Peyer's patch (tissue), 4 donors: ENCODE results near the gene CASP5. TPM values are rescaled to one million over a fixed set of nuclear protein-coding genes. Genes with fewer than 3 reads are reported as not detected.

Experiments used
- DNase-seq, 3 donors: peaks; one replicate each; pipeline ENCODE4 v3.0.0-alpha.2; 2017 to 2019
- H3K27ac ChIP-seq, 4 donors: fragments of 200-600 bp; sonication (generic); one replicate each; pipeline ENCODE4 v1.5.1; 2016 to 2019
- H3K27me3 ChIP-seq, 2 donors: fragments of 200-600 bp; sonication (generic); one replicate each; pipeline ENCODE4 v1.5.1; 2019
- H3K36me3 ChIP-seq, 3 donors: fragments of 200-600 bp; sonication (generic); one replicate each; pipeline ENCODE4 v1.5.1; 2016 to 2019
- H3K4me1 ChIP-seq, 4 donors: fragments of 200-600 bp; sonication (generic); one replicate each; pipeline ENCODE4 v1.5.1; 2016 to 2019
- H3K4me3 ChIP-seq, 4 donors: fragments of 200-600 bp; sonication (generic); 1 replicate in 3 of 4; 2 replicates in 1 of 4; pipeline ENCODE4 v1.5.1; 2016 to 2019; ENCODE audit warnings: mild to moderate bottlenecking in 1 of 4
- H3K9me3 ChIP-seq, 4 donors: fragments of 200-600 bp; sonication (generic); one replicate each; pipeline ENCODE4 v1.5.1; 2016 to 2019; ENCODE audit warnings: mild to moderate bottlenecking in 1 of 4
- POLR2A ChIP-seq, 2 donors: fragments of 450-650 bp; IDR thresholded peaks; one replicate each; pipeline ENCODE4 v1.5.1; 2017; ENCODE audit warnings: antibody characterized with exemption in 2 of 2, mild to moderate bottlenecking in 2 of 2, moderate library complexity in 2 of 2
- total RNA-seq, 4 donors: library from RNA; depleted of rRNA; stranded (reverse); fragments of >200 nt; gene quantifications; one replicate each; pipeline ENCODE4 v1.1.0, GENCODE V29; 2016
- TF ChIP-seq, protein P1 (sequence below), 6 experiments: fragments of 450-650 bp in 4 of 6; fragments of 200-600 bp in 2 of 6; sonication (generic) in 1 of 6; IDR thresholded peaks; one replicate each; pipeline ENCODE4 v1.5.1; 2017 to 2019; ENCODE audit warnings: antibody characterized with exemption in 6 of 6, mild to moderate bottlenecking in 3 of 6, moderate library complexity in 1 of 6

The CASP5 gene
- total RNA-seq, 4 donors from 2014 or later = 10.5 to 27.5 (median 16.9) TPM

DNA sequence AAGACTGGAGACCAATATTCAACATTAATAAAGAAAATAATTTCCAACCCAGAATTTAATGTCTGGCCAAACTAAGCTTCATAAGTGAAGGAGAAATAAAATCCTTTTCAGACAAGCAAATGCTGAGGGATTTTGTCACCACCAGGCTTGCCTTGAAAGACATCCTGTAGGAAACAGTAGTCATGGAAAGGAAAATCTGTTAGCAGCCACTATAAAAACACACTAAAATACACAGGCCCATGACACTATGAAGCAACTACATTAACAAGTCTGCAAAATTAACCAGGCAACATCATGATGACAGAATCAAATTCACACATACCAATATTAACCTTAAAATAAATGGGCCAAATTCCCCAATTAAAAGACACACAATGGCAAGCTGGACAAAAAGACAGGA, 52.2 kb downstream of the CASP5 start:
- peaks cover 0 to 4% (median 0%) of the 10 kb centered on the region in 4 donors for H3K9me3 ChIP-seq
- no peak for TF ChIP-seq POLR2A (IDR thresholded peaks at IDR 0.05)
- TF ChIP-seq, protein P1, sequence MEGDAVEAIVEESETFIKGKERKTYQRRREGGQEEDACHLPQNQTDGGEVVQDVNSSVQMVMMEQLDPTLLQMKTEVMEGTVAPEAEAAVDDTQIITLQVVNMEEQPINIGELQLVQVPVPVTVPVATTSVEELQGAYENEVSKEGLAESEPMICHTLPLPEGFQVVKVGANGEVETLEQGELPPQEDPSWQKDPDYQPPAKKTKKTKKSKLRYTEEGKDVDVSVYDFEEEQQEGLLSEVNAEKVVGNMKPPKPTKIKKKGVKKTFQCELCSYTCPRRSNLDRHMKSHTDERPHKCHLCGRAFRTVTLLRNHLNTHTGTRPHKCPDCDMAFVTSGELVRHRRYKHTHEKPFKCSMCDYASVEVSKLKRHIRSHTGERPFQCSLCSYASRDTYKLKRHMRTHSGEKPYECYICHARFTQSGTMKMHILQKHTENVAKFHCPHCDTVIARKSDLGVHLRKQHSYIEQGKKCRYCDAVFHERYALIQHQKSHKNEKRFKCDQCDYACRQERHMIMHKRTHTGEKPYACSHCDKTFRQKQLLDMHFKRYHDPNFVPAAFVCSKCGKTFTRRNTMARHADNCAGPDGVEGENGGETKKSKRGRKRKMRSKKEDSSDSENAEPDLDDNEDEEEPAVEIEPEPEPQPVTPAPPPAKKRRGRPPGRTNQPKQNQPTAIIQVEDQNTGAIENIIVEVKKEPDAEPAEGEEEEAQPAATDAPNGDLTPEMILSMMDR (IDR thresholded peaks at IDR 0.05) = no peak
- no peaks in the 10 kb centered on the region for H3K36me3 ChIP-seq
- peaks cover 0 to 14% (median 5%) of the 10 kb centered on the region in 4 donors for H3K4me1 ChIP-seq
- DNase-seq = no peak
- no peak overlapping the region for H3K4me3 ChIP-seq
- H3K27ac ChIP-seq = no peak overlapping the region
- no peaks in the 10 kb centered on the region for H3K27me3 ChIP-seq

DNA sequence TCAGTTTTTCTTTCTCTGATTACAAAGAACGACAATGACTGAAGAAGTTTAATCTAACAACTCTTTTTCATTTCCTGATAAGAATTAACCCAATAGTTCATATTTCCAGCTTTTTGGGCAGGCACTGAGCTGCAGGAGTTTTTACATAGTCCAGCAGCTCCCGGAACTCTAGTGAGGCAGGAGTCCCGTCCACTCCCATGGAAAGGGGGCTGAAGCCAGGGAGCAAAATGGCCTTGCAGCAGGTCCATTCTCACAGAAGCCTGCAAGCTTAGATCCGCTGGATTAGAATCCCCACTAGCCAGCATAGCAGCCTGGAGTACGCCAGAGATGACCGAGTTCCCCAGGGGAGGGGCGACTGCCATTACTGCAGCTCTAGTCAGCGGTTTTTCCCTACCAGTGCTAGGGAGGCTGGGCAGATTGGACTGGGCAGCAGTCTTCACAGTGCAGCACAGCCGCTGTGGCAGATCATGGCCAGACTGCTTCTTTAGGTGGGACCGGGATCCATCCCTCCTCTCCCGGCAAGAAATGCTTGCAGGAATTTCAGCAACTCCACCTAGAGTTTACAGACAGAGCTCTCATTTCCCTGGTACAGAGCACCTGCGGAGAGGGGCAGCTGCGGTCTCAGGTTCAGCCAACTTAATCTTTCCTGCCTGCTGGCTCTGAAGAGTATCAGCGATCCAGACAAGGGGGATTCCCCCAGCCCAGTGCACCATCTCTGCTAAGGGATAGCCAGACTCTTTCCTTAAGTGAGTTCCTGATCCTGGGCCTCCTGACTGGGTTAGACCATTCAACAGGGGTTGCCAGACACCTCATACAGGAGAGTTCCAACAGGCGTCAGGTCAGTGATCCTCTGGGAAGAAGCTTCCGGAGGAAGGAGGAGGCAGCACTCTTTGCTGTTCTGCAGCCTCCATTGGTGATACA, 53.9 kb downstream of the CASP5 start:
- Histone ChIP-seq H3K4me3 (peak overlapping the region; percentile 48 to 63 (median 54)), H3K36me3 (no peaks in the 10 kb centered on the region), H3K27ac (peak overlapping the region; percentile 75 to 88 (median 79)), H3K9me3 (peaks cover 0 to under 1% (median 0%) of the 10 kb centered on the region in 4 donors), H3K4me1 (peaks cover 0 to 18% (median 5%) of the 10 kb centered on the region in 4 donors), H3K27me3 (no peaks in the 10 kb centered on the region)
- DNase-seq = peak in 2 of 3 donors; percentile 56 to 57
- TF ChIP-seq, protein P1 (IDR thresholded peaks at IDR 0.05) = no peak
- peak in 1 of 2 donors; percentile 14 for TF ChIP-seq POLR2A (IDR thresholded peaks at IDR 0.05)

DNA sequence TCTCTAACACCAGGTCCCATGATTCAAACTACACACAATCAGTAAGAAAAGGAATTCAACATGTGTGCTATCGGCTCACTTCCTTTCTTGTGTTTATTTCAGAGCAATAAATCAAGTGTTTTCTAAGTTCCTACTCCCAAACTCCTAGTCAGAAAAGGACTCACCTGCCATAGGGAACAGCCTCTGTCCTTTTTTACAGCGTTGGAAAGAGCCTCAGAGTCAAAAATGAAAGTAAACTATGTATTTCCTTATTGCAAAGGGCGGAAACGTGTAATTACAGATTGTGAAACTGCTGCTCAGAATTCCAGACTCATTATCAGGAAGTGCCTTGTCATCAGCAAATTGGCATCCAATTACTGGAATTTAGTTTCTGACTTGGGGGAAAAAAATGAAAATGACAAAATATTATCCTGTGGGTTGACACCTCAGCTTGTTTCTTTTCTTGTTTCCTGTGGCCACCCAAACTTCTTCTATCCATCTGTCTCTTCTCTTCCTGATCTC, 54.6 kb downstream of the CASP5 start, which contains the start of gene CASP4:
Gene CASP4 (minus strand): TSS at position 220 of the 501 bp plus-strand sequence. CDS start 49 bp downstream, at position 171.
- Histone ChIP-seq H3K27me3 (no peaks in the 10 kb centered on the region), H3K4me3 (peak within 1 kb of the TSS; percentile 48 to 63 (median 54)), H3K36me3 (no peaks in the 10 kb centered on the region), H3K27ac (peak within 1 kb of the TSS; percentile 75 to 88 (median 79)), H3K9me3 (no peaks in the 10 kb centered on the region), H3K4me1 (peaks cover 0 to 23% (median 5%) of the 10 kb centered on the region in 4 donors)
- peak in 1 of 3 donors; percentile 53 for DNase-seq
- peak; percentile 54 to 76 for TF ChIP-seq POLR2A (IDR thresholded peaks at IDR 0.05)
- TF ChIP-seq, protein P1 (IDR thresholded peaks at IDR 0.05) = peak in 1 of 6 experiments; percentile 12

DNA sequence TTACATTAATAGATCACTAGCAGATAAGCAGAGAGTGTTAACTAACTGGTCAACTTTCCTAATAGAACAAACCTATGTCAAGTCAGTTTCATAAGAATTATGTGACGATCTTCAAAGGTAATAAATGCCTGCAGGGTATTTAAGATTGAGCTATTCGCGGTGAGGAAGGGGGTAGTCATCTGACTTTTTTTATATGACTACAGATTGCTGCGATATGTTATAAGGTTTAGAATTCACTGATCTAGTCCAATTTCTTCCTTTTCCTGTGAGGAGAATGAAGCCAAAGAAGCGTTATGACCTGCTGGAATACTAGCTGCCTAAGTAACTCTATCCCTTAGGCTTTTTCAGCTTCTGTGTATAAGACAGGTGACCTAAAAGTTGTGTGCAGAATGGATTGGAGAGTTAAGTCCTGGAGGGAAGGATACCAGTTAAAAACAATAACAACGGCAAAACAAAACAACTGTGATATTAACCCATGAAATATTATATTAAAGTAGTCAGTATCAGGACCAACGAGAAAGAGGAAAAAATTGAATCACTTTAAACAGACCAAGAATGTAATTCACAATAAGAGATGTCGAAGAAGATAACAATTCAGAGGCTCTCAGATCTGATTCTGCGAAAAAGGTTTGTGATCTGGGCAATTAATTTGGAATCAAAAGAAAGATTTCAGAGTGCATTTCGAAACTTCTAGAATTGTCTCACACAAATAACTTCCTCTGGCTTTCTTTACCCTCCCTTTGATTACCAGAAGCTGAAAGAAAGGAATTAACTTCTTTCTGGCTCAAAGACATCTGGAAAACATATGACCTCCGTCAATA, 55.2 kb downstream of the CASP5 start:
- Histone ChIP-seq H3K27me3 (no peaks in the 10 kb centered on the region), H3K36me3 (no peaks in the 10 kb centered on the region), H3K27ac (peak overlapping the region; percentile 75 to 88 (median 79)), H3K4me3 (peak overlapping the region; percentile 48 to 63 (median 54)), H3K9me3 (no peaks in the 10 kb centered on the region), H3K4me1 (peaks cover 0 to 27% (median 5%) of the 10 kb centered on the region in 4 donors)
- TF ChIP-seq, protein P1 (IDR thresholded peaks at IDR 0.05) = no peak
- TF ChIP-seq POLR2A (IDR thresholded peaks at IDR 0.05) = no peak
- no peak for DNase-seq

DNA sequence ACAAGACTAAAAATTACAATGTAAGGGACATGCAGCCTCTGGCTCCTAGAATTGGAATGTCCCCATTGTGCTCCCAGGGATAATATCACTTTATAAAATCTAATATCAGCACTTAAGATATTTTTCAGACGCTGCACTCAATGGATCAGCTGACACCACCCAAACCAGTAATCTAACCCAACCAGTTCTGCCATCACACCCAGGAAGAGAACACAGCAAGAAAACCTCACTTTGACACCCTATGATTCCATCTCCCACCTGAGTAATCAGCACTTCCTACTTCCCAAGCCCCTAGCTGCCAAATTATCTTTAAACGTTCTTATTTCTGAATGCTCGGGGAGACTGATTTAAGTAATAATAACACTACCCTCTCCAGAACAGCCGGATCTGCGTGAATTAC, 57.2 kb downstream of the CASP5 start:
- H3K4me3 ChIP-seq = peak overlapping the region in 1 of 4 donors; percentile 23

More for the DNA sequence above, 57.2 kb downstream of the CASP5 start:
- H3K27ac ChIP-seq = no peak overlapping the region
- TF ChIP-seq, protein P1 (IDR thresholded peaks at IDR 0.05) = no peak
- no peak for TF ChIP-seq POLR2A (IDR thresholded peaks at IDR 0.05)
- H3K36me3 ChIP-seq = peaks cover 0 to 7% (median 0%) of the 10 kb centered on the region in 3 donors
- H3K4me1 ChIP-seq = peaks cover 0 to 27% (median 5%) of the 10 kb centered on the region in 4 donors
- H3K27me3 ChIP-seq = no peaks in the 10 kb centered on the region
- no peaks in the 10 kb centered on the region for H3K9me3 ChIP-seq
- no peak for DNase-seq
